HFFc6 (cell line): ENCODE data around the gene PLA2G2A. TPM values are rescaled to one million over a fixed set of nuclear protein-coding genes. Genes with fewer than 3 reads are reported as not detected.

Source experiments
- DNase-seq: peaks from one replicate; pipeline ENCODE4 v3.0.0-alpha.2; 2018
- H3K27ac Mint-ChIP-seq: 2 replicates; pipeline ENCODE4 v1.8.0; 2020; ENCODE audit warnings: mild to moderate bottlenecking, mixed read lengths
- H3K27me3 Mint-ChIP-seq: 2 replicates; pipeline ENCODE4 v1.8.0; 2021; ENCODE audit warnings: mild to moderate bottlenecking, moderate library complexity, mixed read lengths; ENCODE audit not compliant: insufficient read depth
- H3K36me3 Mint-ChIP-seq: 2 replicates; pipeline ENCODE4 v1.8.0; 2021; ENCODE audit warnings: low read depth, mixed read lengths
- H3K4me1 Mint-ChIP-seq: 2 replicates; pipeline ENCODE4 v1.8.0; 2020; ENCODE audit warnings: low read depth, mixed read lengths
- H3K4me3 Mint-ChIP-seq: 2 replicates; pipeline ENCODE4 v1.8.0; 2020; ENCODE audit warnings: mild to moderate bottlenecking, moderate library complexity, mixed read lengths
- H3K9me3 Mint-ChIP-seq: 2 replicates; pipeline ENCODE4 v1.8.0; 2020; ENCODE audit warnings: mild to moderate bottlenecking, mixed read lengths
- total RNA-seq, 6 experiments: library from RNA; stranded (reverse); fragmentation: NEBNext Ultra II Directional; extraction: Animal tissue kit (Norgen Biotek cat#: 25700); gene quantifications; 2 replicates in 1 of 6; 3 replicates in 5 of 6; pipeline ENCODE4 v1.2.3, GENCODE V29; 2021
- TF ChIP-seq, protein P1 (sequence below): fragments of 200-600 bp; sonication (generic); IDR thresholded peaks from 2 replicates; pipeline ENCODE4 v1.5.0; 2021; ENCODE audit warnings: antibody characterized with exemption, mild to moderate bottlenecking

The PLA2G2A gene
- total RNA-seq, 6 experiments from 2014 or later, result not detected

GRCh38 chr1:19946971-19947370 is 32.4 kb downstream of the PLA2G2A start:
- no peaks in the 10 kb centered on the region for H3K36me3 Mint-ChIP-seq
- H3K4me1 Mint-ChIP-seq, result peaks cover 12% of the 10 kb centered on the region
- no peak for DNase-seq
- peaks cover 14% of the 10 kb centered on the region for H3K27me3 Mint-ChIP-seq
- no peak overlapping the region for H3K27ac Mint-ChIP-seq
- H3K9me3 Mint-ChIP-seq, result no peaks in the 10 kb centered on the region
- TF ChIP-seq, protein P1, sequence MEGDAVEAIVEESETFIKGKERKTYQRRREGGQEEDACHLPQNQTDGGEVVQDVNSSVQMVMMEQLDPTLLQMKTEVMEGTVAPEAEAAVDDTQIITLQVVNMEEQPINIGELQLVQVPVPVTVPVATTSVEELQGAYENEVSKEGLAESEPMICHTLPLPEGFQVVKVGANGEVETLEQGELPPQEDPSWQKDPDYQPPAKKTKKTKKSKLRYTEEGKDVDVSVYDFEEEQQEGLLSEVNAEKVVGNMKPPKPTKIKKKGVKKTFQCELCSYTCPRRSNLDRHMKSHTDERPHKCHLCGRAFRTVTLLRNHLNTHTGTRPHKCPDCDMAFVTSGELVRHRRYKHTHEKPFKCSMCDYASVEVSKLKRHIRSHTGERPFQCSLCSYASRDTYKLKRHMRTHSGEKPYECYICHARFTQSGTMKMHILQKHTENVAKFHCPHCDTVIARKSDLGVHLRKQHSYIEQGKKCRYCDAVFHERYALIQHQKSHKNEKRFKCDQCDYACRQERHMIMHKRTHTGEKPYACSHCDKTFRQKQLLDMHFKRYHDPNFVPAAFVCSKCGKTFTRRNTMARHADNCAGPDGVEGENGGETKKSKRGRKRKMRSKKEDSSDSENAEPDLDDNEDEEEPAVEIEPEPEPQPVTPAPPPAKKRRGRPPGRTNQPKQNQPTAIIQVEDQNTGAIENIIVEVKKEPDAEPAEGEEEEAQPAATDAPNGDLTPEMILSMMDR, result no peak
- no peak overlapping the region for H3K4me3 Mint-ChIP-seq

GRCh38 chr1:19946331-19946751 is 33.1 kb downstream of the PLA2G2A start:
- Mint-ChIP-seq H3K27ac (no peak overlapping the region), H3K4me1 (peaks cover 12% of the 10 kb centered on the region), H3K36me3 (no peaks in the 10 kb centered on the region), H3K27me3 (peaks cover 12% of the 10 kb centered on the region), H3K4me3 (no peak overlapping the region), H3K9me3 (no peaks in the 10 kb centered on the region)
- DNase-seq, result no peak
- TF ChIP-seq, protein P1, result no peak

GRCh38 chr1:19945914-19946313 is 33.5 kb downstream of the PLA2G2A start:
- TF ChIP-seq, protein P1, result no peak
- H3K9me3 Mint-ChIP-seq, result no peaks in the 10 kb centered on the region; the same call in 1 of the 2 replicates
- peaks cover 12% of the 10 kb centered on the region for H3K27me3 Mint-ChIP-seq
- peaks cover 12% of the 10 kb centered on the region for H3K4me1 Mint-ChIP-seq
- no peaks in the 10 kb centered on the region for H3K36me3 Mint-ChIP-seq
- H3K27ac Mint-ChIP-seq, result no peak overlapping the region
- DNase-seq, result no peak
- no peak overlapping the region for H3K4me3 Mint-ChIP-seq

GRCh38 chr1:19942657-19943056 is 36.8 kb downstream of the PLA2G2A start:
- no peaks in the 10 kb centered on the region; the same call in 1 of the 2 replicates for H3K9me3 Mint-ChIP-seq
- DNase-seq, result no peak
- no peak overlapping the region for H3K4me3 Mint-ChIP-seq
- no peaks in the 10 kb centered on the region for H3K4me1 Mint-ChIP-seq
- TF ChIP-seq, protein P1, result no peak
- H3K27me3 Mint-ChIP-seq, result peaks cover 12% of the 10 kb centered on the region
- no peaks in the 10 kb centered on the region for H3K36me3 Mint-ChIP-seq
- H3K27ac Mint-ChIP-seq, result no peak overlapping the region

- Mint-ChIP-seq H3K9me3 (no peaks in the 10 kb centered on the region; the same call in 1 of the 2 replicates), H3K27me3 (peaks cover 12% of the 10 kb centered on the region), H3K36me3 (no peaks in the 10 kb centered on the region), H3K4me3 (no peak overlapping the region), H3K27ac (no peak overlapping the region), H3K4me1 (no peaks in the 10 kb centered on the region)
- no peak for DNase-seq
- TF ChIP-seq, protein P1, result no peak
Measured at GRCh38 chr1:19942088-19942487, 37.3 kb downstream of the PLA2G2A start.

DNA sequence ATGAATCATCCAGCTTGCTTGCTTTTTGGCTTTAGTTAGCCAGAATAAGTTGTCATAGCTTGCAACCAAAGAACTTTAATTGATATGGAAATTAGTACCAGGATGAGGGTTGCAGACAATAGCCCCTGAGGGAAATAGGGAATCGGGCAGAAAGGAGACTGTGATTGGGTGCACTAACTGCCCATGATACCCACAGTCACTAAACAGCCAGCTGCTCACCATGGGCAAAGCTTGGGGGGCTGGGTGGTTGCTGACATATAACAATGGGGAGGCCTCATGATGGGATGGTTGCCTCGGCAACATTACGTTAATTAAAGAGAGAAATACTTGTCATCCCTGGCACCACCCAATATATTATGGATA is 38.2 kb downstream of the PLA2G2A start:
- Mint-ChIP-seq H3K27ac (no peak overlapping the region), H3K4me3 (no peak overlapping the region), H3K4me1 (no peaks in the 10 kb centered on the region), H3K36me3 (no peaks in the 10 kb centered on the region), H3K27me3 (peaks cover 12% of the 10 kb centered on the region), H3K9me3 (no peaks in the 10 kb centered on the region; the same call in 1 of the 2 replicates)
- DNase-seq, result no peak
- TF ChIP-seq, protein P1, result no peak
